PC-9 (cell line): ENCODE results near the gene ZNF778. TPM values are rescaled to one million over a fixed set of nuclear protein-coding genes. Genes with fewer than 3 reads are reported as not detected.

Experiments used
- BruUV-seq: library from RNA; stranded (reverse); fragments of 400-500 nt; replicated peaks from 2 replicates; lab custom pipeline; 2021; lab: Mats Ljungman, UMichigan
- CTCF ChIA-PET: fragments of 300-600 bp; sonication (Branson Sonifier 250); formaldehyde crosslinking; loops from one replicate; lab custom pipeline; 2022; ENCODE audit warnings: antibody characterized with exemption; lab: Charles Lee
- POLR2A ChIA-PET: fragments of 300-600 bp; sonication (Branson Sonifier 250); formaldehyde crosslinking; loops from one replicate; lab custom pipeline; 2022; ENCODE audit warnings: antibody characterized with exemption; ENCODE audit not compliant: unreplicated experiment; lab: Charles Lee
- DNase-seq, 2 experiments: peaks; one replicate each; pipeline versions ENCODE4 v3.0.0 to v3.0.0-alpha.2; 2015 to 2022; ENCODE audit warnings: mixed read lengths in 1 of 2
- H2AFZ ChIP-seq: fragments of 200-600 bp; sonication (generic); 2 replicates; pipeline ENCODE4 v1.8.1; 2017; ENCODE audit warnings: antibody characterized with exemption
- H3F3A ChIP-seq: fragments of 200-600 bp; sonication (generic); 2 replicates; pipeline ENCODE4 v1.8.1; 2017; ENCODE audit warnings: antibody characterized with exemption, mild to moderate bottlenecking, low read depth; ENCODE audit not compliant: insufficient read depth
- H3K27ac ChIP-seq: fragments of 200-600 bp; sonication (generic); 2 replicates; pipeline ENCODE4 v1.6.1; 2016; ENCODE audit warnings: mixed run types
- H3K27me3 ChIP-seq: fragments of 200-600 bp; sonication (generic); 2 replicates; pipeline ENCODE4 v1.6.1; 2016; ENCODE audit warnings: low read depth, mixed run types; ENCODE audit not compliant: insufficient read depth
- H3K36me3 ChIP-seq: fragments of 200-600 bp; sonication (generic); 2 replicates; pipeline ENCODE4 v1.6.1; 2016; ENCODE audit warnings: low read depth, mixed run types
- H3K4me1 ChIP-seq: fragments of 200-600 bp; sonication (generic); replicated peaks from 2 replicates; pipeline ENCODE4 v1.6.1; 2016; ENCODE audit warnings: mixed run types; ENCODE audit not compliant: insufficient read depth
- H3K4me2 ChIP-seq: fragments of 200-600 bp; sonication (generic); 2 replicates; pipeline ENCODE4 v1.6.1; 2017; ENCODE audit warnings: mixed run types
- H3K4me3 ChIP-seq: fragments of 200-600 bp; sonication (generic); 2 replicates; pipeline ENCODE4 v1.6.1; 2016; ENCODE audit warnings: mixed run types
- H3K79me2 ChIP-seq: fragments of 200-600 bp; sonication (generic); 2 replicates; pipeline ENCODE4 v1.6.1; 2017; ENCODE audit warnings: low read depth, mixed run types
- H3K9me2 ChIP-seq: fragments of 200-600 bp; sonication (generic); 2 replicates; pipeline ENCODE4 v1.8.1; 2017; ENCODE audit warnings: mild to moderate bottlenecking; ENCODE audit not compliant: insufficient read depth
- H3K9me3 ChIP-seq: fragments of 200-600 bp; sonication (generic); 2 replicates; pipeline ENCODE4 v1.8.1; 2016; ENCODE audit warnings: low read depth; ENCODE audit not compliant: insufficient read depth
- H4K20me1 ChIP-seq: fragments of 200-600 bp; sonication (generic); 2 replicates; pipeline ENCODE4 v1.8.1; 2017; ENCODE audit not compliant: insufficient read depth
- EZH2 ChIP-seq: fragments of 200-600 bp; sonication (generic); IDR thresholded peaks from 2 replicates; pipeline ENCODE4 v1.8.0; 2017; ENCODE audit warnings: antibody characterized with exemption, low read depth
- intact Hi-C: fragments of 100-400 bp; cut with micrococcal nuclease; formaldehyde crosslinking; loops from one replicate; pipeline ENCODE4 v1.10.0; 2022; ENCODE audit not compliant: unreplicated experiment
- total RNA-seq: library from RNA; stranded (reverse); gene quantifications from 2 replicates; pipeline ENCODE4 v1.2.3, GENCODE V29; 2021
- TF ChIP-seq, protein P1 (sequence below): fragments of 200-600 bp; sonication (generic); conservative IDR thresholded peaks from 2 replicates; pipeline ENCODE4 v1.6.1; 2017; ENCODE audit warnings: mixed run types, antibody characterized with exemption, mild to moderate bottlenecking, moderate library complexity

Gene ZNF778
- total RNA-seq, 1 experiment from 2014 or later, result 9.5 TPM

DNA sequence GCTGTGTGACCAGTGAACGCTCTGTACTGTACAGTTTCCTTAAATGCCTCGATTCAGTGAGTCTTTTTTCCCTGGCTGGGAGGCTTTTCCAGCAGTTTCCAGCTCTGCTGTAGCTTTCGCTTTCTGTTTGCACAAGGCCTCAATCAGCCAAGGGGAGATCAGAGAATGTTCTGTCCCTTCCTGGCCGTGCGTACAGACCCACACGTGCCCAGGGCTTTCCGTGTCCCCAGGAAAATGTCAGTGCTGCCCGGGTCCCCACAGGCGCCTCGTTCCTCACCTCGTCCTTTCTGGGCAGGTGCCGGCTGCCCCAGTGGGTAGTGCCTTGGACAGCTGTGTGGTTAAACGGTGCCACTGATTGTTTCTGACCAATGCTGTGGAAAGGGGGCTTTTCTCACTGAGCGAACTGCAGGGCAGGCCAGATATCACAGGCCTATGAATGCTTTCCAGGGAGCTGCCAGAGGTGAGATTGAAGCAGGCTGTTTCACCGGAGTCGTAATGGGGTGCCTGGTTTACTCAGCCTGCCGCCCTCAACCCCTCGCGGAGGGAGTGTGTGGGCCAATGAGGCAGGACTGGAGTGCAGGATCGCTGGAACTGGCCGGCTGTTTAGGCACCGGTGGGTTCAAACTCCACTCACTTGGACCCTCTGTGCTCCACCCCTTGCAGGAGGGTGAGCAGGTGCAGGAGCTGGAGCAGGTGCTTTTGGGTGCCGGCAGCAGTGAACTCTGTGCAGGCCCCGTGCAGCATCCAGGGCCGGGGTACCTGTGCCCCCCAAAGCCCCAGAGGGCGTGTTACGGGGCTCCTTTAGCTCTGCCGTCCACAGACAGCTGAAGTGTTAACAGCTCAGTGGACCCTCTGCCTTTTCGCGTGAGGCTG lies 44.4 kb downstream of the ZNF778 start:
- no peak overlapping the region for H3K27ac ChIP-seq
- H3F3A ChIP-seq, result peaks cover 14% of the 10 kb centered on the region; the same call in 1 of the 2 replicates
- H3K4me3 ChIP-seq, result no peak overlapping the region
- no peaks in the 10 kb centered on the region for H3K79me2 ChIP-seq
- ChIA-PET POLR2A (no interaction called here), CTCF (no interaction called here)
- H3K9me3 ChIP-seq, result no peaks in the 10 kb centered on the region
- H2AFZ ChIP-seq, result no peak overlapping the region
- intact Hi-C loops, result no loop called here
- no peaks in the 10 kb centered on the region for H3K27me3 ChIP-seq
- no peaks in the 10 kb centered on the region for H3K9me2 ChIP-seq
- peaks cover 13% of the 10 kb centered on the region for H4K20me1 ChIP-seq
- no peaks in the 10 kb centered on the region for H3K4me1 ChIP-seq
- H3K4me2 ChIP-seq, result no peak overlapping the region
- BruUV-seq, result no TSS peak
- DNase-seq, result no peak
- H3K36me3 ChIP-seq, result no peaks in the 10 kb centered on the region
- TF ChIP-seq, protein P1, sequence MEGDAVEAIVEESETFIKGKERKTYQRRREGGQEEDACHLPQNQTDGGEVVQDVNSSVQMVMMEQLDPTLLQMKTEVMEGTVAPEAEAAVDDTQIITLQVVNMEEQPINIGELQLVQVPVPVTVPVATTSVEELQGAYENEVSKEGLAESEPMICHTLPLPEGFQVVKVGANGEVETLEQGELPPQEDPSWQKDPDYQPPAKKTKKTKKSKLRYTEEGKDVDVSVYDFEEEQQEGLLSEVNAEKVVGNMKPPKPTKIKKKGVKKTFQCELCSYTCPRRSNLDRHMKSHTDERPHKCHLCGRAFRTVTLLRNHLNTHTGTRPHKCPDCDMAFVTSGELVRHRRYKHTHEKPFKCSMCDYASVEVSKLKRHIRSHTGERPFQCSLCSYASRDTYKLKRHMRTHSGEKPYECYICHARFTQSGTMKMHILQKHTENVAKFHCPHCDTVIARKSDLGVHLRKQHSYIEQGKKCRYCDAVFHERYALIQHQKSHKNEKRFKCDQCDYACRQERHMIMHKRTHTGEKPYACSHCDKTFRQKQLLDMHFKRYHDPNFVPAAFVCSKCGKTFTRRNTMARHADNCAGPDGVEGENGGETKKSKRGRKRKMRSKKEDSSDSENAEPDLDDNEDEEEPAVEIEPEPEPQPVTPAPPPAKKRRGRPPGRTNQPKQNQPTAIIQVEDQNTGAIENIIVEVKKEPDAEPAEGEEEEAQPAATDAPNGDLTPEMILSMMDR, result no peak
- no peak for TF ChIP-seq EZH2

DNA sequence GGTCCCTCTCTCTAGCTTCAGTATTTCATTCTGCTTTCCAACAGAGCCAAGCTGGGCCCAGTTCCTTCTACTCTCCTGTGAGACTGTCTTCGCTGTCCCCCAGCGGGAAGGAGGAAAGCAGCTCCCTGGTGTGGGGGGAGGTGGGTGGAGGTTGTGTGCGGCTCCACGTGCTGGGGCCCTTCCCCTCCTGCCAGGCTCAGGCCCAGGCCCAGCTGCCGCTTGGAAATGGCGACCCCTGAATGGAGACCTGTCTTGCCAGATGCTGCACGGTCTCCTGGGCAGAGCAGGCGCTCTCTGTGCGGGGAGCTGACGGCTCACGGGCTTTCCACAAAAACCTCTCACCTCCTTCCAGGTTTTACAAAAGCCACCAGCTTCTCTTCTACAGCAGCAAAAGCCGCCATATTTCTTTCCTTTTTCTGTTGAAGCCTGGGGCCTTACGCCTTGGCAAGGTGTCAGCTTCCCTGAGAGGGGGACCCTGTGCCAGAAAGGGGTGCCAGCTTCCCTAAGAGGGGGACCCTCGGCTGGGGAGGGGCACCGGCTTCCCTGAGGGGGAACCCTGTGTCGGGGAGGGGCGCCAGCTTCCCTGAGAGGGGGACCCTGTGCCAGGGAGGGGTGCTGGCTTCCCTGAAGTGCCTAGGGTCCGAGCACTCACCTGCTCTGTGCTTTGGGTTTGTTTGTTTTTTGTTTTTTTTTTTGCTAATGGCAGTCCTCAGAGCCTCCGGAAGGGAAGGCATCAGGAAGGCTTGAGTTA lies 47.5 kb downstream of the ZNF778 start:
- Histone ChIP-seq H3F3A (peaks cover 25% of the 10 kb centered on the region; the same call in 1 of the 2 replicates), H3K4me2 (no peak overlapping the region), H3K36me3 (0 out of 2 replicates have a peak, but pooled peaks cover 4% of the 10 kb centered on the region), H3K4me3 (no peak overlapping the region), H3K27ac (no peak overlapping the region), H3K79me2 (no peaks in the 10 kb centered on the region), H3K4me1 (no peaks in the 10 kb centered on the region), H3K9me2 (no peaks in the 10 kb centered on the region), H2AFZ (no peak overlapping the region), H3K27me3 (no peaks in the 10 kb centered on the region), H3K9me3 (no peaks in the 10 kb centered on the region), H4K20me1 (peaks cover 30% of the 10 kb centered on the region)
- TF ChIP-seq EZH2, result no peak
- TF ChIP-seq, protein P1, result no peak
- no TSS peak for BruUV-seq
- no peak for DNase-seq
- POLR2A ChIA-PET, result no interaction called here
- CTCF ChIA-PET, result interaction anchor here (0.7 kb wide), 1 partner anchor 17 kb away, joined by 4 read pairs; no protein-coding TSS in a partner anchor
- intact Hi-C loops, result no loop called here

DNA sequence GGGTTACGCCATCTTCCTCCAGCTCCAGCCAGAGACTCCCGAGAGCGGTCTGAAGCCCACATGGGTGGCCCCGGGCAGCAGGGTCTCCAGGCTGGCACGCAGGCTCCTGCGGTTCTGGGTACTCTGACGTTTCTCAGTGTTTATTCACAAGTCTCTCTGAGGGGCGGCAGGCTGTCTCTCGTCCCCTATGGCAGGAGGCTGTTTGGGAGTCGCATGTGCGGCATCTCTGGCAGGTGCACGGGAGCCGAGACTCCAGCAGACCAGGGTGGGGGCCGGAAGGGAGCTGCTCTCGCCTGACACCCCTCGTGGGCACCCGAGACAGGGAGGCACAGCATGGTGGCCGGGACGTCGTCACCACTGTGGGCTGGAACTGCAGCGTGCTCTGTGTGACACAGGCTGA lies 48.1 kb downstream of the ZNF778 start:
- no peak overlapping the region for H2AFZ ChIP-seq
- H3K27ac ChIP-seq, result no peak overlapping the region
- H3K4me3 ChIP-seq, result no peak overlapping the region
- H3K4me1 ChIP-seq, result no peaks in the 10 kb centered on the region
- intact Hi-C loops, result no loop called here
- no peaks in the 10 kb centered on the region for H3K9me3 ChIP-seq
- TF ChIP-seq, protein P1, result no peak
- no peak for TF ChIP-seq EZH2
- peaks cover 30% of the 10 kb centered on the region; the same call in 1 of the 2 replicates for H3F3A ChIP-seq
- no peaks in the 10 kb centered on the region for H3K9me2 ChIP-seq
- DNase-seq, result no peak
- CTCF ChIA-PET, result no interaction called here
- no TSS peak for BruUV-seq
- H3K79me2 ChIP-seq, result no peaks in the 10 kb centered on the region
- POLR2A ChIA-PET, result no interaction called here
- H3K4me2 ChIP-seq, result no peak overlapping the region
- H4K20me1 ChIP-seq, result peaks cover 37% of the 10 kb centered on the region
- H3K36me3 ChIP-seq, result 0 out of 2 replicates have a peak, but pooled peaks cover 4% of the 10 kb centered on the region
- H3K27me3 ChIP-seq, result no peaks in the 10 kb centered on the region
